GM23338 (cell line): Measurements from ENCODE around the gene BAD. TPM values are rescaled to one million over a fixed set of nuclear protein-coding genes. Genes with fewer than 3 reads are reported as not detected.

Experiments used
- ATAC-seq: fragments of 200-7000 bp; cut with Tn5 transposase; 3 replicates; pipeline ENCODE4 v1.9.1; 2020
- DNase-seq: peaks from one replicate; pipeline ENCODE4 v3.0.0-alpha.2; 2015; ENCODE audit warnings: low spot score
- H2AFZ ChIP-seq: fragments of 200-600 bp; sonication (generic); 2 replicates; pipeline ENCODE4 v1.8.0; 2016; ENCODE audit warnings: antibody characterized with exemption, mild to moderate bottlenecking, moderate library complexity
- H3F3A ChIP-seq: fragments of 200-600 bp; sonication (generic); replicated peaks from 2 replicates; pipeline ENCODE4 v1.8.0; 2017; ENCODE audit warnings: antibody characterized with exemption, mixed run types, low read depth
- H3K27ac ChIP-seq: fragments of 200-600 bp; sonication (generic); 2 replicates; pipeline ENCODE4 v1.6.1; 2016; ENCODE audit warnings: low read depth
- H3K27me3 ChIP-seq: fragments of 200-600 bp; sonication (generic); 2 replicates; pipeline ENCODE4 v1.8.0; 2016; ENCODE audit warnings: mild to moderate bottlenecking, mixed run types, moderate library complexity; ENCODE audit not compliant: insufficient read depth
- H3K36me3 ChIP-seq: fragments of 200-600 bp; sonication (generic); 2 replicates; pipeline ENCODE4 v1.8.0; 2016; ENCODE audit warnings: mild to moderate bottlenecking; ENCODE audit not compliant: insufficient read depth
- H3K4me1 ChIP-seq: fragments of 200-600 bp; sonication (generic); 2 replicates; pipeline ENCODE4 v1.8.0; 2016; ENCODE audit warnings: mild to moderate bottlenecking, moderate library complexity; ENCODE audit not compliant: insufficient read depth
- H3K4me2 ChIP-seq: fragments of 200-600 bp; sonication (generic); 2 replicates; pipeline ENCODE4 v1.7.1; 2017; ENCODE audit warnings: mixed run types
- H3K4me3 ChIP-seq: fragments of 200-600 bp; sonication (generic); 2 replicates; pipeline ENCODE4 v1.6.1; 2016; ENCODE audit warnings: mixed run types
- H3K79me2 ChIP-seq: fragments of 200-600 bp; sonication (generic); replicated peaks from 2 replicates; pipeline ENCODE4 v1.8.0; 2017; ENCODE audit warnings: mild to moderate bottlenecking; ENCODE audit not compliant: insufficient read depth
- H3K9me2 ChIP-seq: fragments of 200-600 bp; sonication (generic); 2 replicates; pipeline ENCODE4 v1.8.0; 2017; ENCODE audit not compliant: insufficient read depth
- H4K20me1 ChIP-seq: fragments of 200-600 bp; sonication (generic); replicated peaks from 2 replicates; pipeline ENCODE4 v1.8.0; 2017; ENCODE audit warnings: mild to moderate bottlenecking; ENCODE audit not compliant: insufficient read depth
- H3K27ac Mint-ChIP-seq: 2 replicates; pipeline ENCODE4 v1.8.0; 2020; ENCODE audit warnings: inconsistent platforms, mild to moderate bottlenecking, moderate library complexity, mixed read lengths
- H3K27me3 Mint-ChIP-seq: 3 replicates; pipeline ENCODE4 v1.8.0; 2022; ENCODE audit warnings: low read depth, mild to moderate bottlenecking, moderate library complexity, mixed read lengths, inconsistent platforms; ENCODE audit not compliant: insufficient read depth, poor library complexity
- H3K36me3 Mint-ChIP-seq: 3 replicates; pipeline ENCODE4 v1.8.0; 2021; ENCODE audit warnings: low read depth, mild to moderate bottlenecking, inconsistent platforms, moderate library complexity, mixed read lengths
- H3K4me1 Mint-ChIP-seq: 3 replicates; pipeline ENCODE4 v1.8.0; 2020; ENCODE audit warnings: mild to moderate bottlenecking, inconsistent platforms, mixed read lengths
- H3K4me3 Mint-ChIP-seq: 3 replicates; pipeline ENCODE4 v1.8.0; 2021; ENCODE audit warnings: moderate library complexity, mild to moderate bottlenecking, inconsistent platforms, mixed read lengths
- H3K9me3 Mint-ChIP-seq: 3 replicates; pipeline ENCODE4 v1.8.0; 2020; ENCODE audit warnings: moderate library complexity, mild to moderate bottlenecking, inconsistent platforms, mixed read lengths
- EZH2phosphoT487 ChIP-seq: fragments of 200-600 bp; sonication (generic); IDR thresholded peaks from one replicate; pipeline ENCODE4 v1.8.1; 2018; ENCODE audit warnings: antibody characterized with exemption; ENCODE audit not compliant: unreplicated experiment
- JUNB ChIP-seq: IDR thresholded peaks from one replicate; pipeline ENCODE4 v1.6.1; 2016; ENCODE audit warnings: antibody characterized with exemption; ENCODE audit not compliant: unreplicated experiment
- NANOG ChIP-seq: IDR thresholded peaks from 2 replicates; pipeline ENCODE4 v1.6.1; 2016; ENCODE audit warnings: antibody characterized with exemption, borderline replicate concordance
- POLR2AphosphoS5 ChIP-seq: IDR thresholded peaks from 2 replicates; pipeline ENCODE4 v1.6.1; 2016; ENCODE audit warnings: antibody characterized with exemption, low read depth
- STAT1 ChIP-seq: IDR thresholded peaks from one replicate; pipeline ENCODE4 v1.6.1; 2016; ENCODE audit warnings: antibody characterized with exemption; ENCODE audit not compliant: unreplicated experiment
- ZNF114 ChIP-seq: fragments of 250-450 bp; sonication (Bioruptor Pico); IDR thresholded peaks from 2 replicates; pipeline ENCODE4 v1.5.0; 2020; ENCODE audit warnings: mild to moderate bottlenecking, moderate library complexity
- ZNF331 ChIP-seq: fragments of 250-450 bp; sonication (Bioruptor Pico); IDR thresholded peaks from 2 replicates; pipeline ENCODE4 v1.5.0; 2020; ENCODE audit warnings: low read depth, mild to moderate bottlenecking, moderate library complexity
- polyA plus RNA-seq: library from polyadenylated mRNA; unstranded; fragments of >200 nt; fragmentation: Nextera tagmentation; extraction: Ambion mirVana; gene quantifications from 2 replicates; pipeline ENCODE4 v1.2.1, GENCODE V29; 2016
- total RNA-seq: library from RNA; depleted of rRNA; stranded (reverse); fragments of >200 nt; shearing (Covaris generic); gene quantifications from 2 replicates; pipeline ENCODE4 v1.2.3, GENCODE V29; 2014
- TF ChIP-seq, protein P1 (sequence below): fragments of 250-450 bp; sonication (Bioruptor Pico); IDR thresholded peaks from 2 replicates; pipeline ENCODE4 v1.5.0; 2020; ENCODE audit warnings: mild to moderate bottlenecking, moderate library complexity

Gene BAD
- total and polyA plus RNA-seq, 2 experiments from 2014 or later = 46.3 to 46.4 TPM

DNA sequence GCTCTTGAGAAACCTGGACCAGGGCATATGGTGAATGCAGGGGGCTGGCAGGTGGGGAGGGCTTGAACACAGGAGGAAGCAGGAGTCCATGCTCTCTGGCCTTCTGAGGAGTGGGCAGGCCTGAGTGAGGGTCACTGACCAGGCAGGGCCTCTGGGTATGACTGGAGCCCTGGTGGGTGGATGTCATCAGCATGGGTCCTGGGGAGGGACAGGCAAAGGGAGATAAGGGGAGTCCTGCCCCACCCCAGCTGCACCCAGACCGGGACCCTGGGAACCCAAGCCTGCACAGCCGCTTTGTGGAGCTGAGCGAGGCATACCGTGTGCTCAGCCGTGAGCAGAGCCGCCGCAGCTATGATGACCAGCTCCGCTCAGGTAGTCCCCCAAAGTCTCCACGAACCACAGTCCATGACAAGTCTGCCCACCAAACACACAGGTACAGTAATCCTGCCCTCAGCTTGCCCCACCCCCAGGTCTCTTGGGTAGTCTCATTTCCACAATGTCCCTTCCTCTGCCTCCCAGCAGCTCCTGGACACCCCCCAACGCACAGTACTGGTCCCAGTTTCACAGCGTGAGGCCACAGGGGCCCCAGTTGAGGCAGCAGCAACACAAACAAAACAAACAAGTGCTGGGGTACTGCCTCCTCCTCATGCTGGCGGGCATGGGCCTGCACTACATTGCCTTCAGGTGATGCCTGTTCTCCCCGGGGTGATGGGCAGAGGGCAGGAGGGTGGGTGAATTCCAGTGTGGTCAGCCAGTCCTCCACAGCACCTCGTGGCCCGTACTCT, 52.1 kb downstream of the BAD start:
- Histone ChIP-seq H3K4me1 (peaks cover 17% of the 10 kb centered on the region; the same call in 1 of the 2 replicates), H2AFZ (no peak overlapping the region), H4K20me1 (no peaks in the 10 kb centered on the region), H3K27ac (no peak overlapping the region), H3K9me2 (no peaks in the 10 kb centered on the region), H3K36me3 (no peaks in the 10 kb centered on the region), H3K79me2 (peaks cover 4% of the 10 kb centered on the region; the same call in 1 of the 2 replicates), H3K4me3 (no peak overlapping the region), H3F3A (peaks cover 22% of the 10 kb centered on the region), H3K27me3 (peaks cover 23% of the 10 kb centered on the region; the same call in 1 of the 2 replicates), H3K4me2 (no peak overlapping the region)
- no peak for DNase-seq
- TF ChIP-seq POLR2AphosphoS5 = no peak
- no peak for TF ChIP-seq ZNF331 (CRISPR knock-in tag)
- TF ChIP-seq JUNB = no peak
- TF ChIP-seq STAT1 = no peak
- TF ChIP-seq, protein P1, sequence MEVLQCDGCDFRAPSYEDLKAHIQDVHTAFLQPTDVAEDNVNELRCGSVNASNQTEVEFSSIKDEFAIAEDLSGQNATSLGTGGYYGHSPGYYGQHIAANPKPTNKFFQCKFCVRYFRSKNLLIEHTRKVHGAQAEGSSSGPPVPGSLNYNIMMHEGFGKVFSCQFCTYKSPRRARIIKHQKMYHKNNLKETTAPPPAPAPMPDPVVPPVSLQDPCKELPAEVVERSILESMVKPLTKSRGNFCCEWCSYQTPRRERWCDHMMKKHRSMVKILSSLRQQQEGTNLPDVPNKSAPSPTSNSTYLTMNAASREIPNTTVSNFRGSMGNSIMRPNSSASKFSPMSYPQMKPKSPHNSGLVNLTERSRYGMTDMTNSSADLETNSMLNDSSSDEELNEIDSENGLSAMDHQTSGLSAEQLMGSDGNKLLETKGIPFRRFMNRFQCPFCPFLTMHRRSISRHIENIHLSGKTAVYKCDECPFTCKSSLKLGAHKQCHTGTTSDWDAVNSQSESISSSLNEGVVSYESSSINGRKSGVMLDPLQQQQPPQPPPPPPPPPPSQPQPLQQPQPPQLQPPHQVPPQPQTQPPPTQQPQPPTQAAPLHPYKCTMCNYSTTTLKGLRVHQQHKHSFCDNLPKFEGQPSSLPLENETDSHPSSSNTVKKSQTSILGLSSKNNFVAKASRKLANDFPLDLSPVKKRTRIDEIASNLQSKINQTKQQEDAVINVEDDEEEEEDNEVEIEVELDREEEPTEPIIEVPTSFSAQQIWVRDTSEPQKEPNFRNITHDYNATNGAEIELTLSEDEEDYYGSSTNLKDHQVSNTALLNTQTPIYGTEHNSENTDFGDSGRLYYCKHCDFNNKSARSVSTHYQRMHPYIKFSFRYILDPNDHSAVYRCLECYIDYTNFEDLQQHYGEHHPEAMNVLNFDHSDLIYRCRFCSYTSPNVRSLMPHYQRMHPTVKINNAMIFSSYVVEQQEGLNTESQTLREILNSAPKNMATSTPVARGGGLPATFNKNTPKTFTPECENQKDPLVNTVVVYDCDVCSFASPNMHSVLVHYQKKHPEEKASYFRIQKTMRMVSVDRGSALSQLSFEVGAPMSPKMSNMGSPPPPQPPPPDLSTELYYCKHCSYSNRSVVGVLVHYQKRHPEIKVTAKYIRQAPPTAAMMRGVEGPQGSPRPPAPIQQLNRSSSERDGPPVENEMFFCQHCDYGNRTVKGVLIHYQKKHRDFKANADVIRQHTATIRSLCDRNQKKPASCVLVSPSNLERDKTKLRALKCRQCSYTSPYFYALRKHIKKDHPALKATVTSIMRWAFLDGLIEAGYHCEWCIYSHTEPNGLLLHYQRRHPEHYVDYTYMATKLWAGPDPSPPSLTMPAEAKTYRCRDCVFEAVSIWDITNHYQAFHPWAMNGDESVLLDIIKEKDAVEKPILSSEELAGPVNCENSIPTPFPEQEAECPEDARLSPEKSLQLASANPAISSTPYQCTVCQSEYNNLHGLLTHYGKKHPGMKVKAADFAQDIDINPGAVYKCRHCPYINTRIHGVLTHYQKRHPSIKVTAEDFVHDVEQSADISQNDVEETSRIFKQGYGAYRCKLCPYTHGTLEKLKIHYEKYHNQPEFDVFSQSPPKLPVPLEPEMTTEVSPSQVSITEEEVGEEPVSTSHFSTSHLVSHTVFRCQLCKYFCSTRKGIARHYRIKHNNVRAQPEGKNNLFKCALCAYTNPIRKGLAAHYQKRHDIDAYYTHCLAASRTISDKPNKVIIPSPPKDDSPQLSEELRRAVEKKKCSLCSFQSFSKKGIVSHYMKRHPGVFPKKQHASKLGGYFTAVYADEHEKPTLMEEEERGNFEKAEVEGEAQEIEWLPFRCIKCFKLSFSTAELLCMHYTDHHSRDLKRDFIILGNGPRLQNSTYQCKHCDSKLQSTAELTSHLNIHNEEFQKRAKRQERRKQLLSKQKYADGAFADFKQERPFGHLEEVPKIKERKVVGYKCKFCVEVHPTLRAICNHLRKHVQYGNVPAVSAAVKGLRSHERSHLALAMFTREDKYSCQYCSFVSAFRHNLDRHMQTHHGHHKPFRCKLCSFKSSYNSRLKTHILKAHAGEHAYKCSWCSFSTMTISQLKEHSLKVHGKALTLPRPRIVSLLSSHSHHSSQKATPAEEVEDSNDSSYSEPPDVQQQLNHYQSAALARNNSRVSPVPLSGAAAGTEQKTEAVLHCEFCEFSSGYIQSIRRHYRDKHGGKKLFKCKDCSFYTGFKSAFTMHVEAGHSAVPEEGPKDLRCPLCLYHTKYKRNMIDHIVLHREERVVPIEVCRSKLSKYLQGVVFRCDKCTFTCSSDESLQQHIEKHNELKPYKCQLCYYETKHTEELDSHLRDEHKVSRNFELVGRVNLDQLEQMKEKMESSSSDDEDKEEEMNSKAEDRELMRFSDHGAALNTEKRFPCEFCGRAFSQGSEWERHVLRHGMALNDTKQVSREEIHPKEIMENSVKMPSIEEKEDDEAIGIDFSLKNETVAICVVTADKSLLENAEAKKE (CRISPR knock-in tag) = no peak
- TF ChIP-seq ZNF114 (CRISPR knock-in tag) = no peak
- TF ChIP-seq EZH2phosphoT487 = no peak
- TF ChIP-seq NANOG = no peak
- ATAC-seq = no peak
- Mint-ChIP-seq H3K27me3 (peaks cover 27% of the 10 kb centered on the region), H3K36me3 (peaks cover 3% of the 10 kb centered on the region; the same call in 2 of the 3 replicates), H3K4me1 (peaks cover 20% of the 10 kb centered on the region), H3K4me3 (peak overlapping the region; percentile 83; the same call in 2 of the 3 replicates), H3K27ac (no peak overlapping the region), H3K9me3 (no peaks in the 10 kb centered on the region)
